ENCODE results near the gene MXD4. TPM values are rescaled to one million over a fixed set of nuclear protein-coding genes. Genes with fewer than 3 reads are reported as not detected.

Gene MXD4
- total and polyA plus RNA-seq, 5 donors from 2014 or later = 34.3 to 121 (median 58.1) TPM

DNA sequence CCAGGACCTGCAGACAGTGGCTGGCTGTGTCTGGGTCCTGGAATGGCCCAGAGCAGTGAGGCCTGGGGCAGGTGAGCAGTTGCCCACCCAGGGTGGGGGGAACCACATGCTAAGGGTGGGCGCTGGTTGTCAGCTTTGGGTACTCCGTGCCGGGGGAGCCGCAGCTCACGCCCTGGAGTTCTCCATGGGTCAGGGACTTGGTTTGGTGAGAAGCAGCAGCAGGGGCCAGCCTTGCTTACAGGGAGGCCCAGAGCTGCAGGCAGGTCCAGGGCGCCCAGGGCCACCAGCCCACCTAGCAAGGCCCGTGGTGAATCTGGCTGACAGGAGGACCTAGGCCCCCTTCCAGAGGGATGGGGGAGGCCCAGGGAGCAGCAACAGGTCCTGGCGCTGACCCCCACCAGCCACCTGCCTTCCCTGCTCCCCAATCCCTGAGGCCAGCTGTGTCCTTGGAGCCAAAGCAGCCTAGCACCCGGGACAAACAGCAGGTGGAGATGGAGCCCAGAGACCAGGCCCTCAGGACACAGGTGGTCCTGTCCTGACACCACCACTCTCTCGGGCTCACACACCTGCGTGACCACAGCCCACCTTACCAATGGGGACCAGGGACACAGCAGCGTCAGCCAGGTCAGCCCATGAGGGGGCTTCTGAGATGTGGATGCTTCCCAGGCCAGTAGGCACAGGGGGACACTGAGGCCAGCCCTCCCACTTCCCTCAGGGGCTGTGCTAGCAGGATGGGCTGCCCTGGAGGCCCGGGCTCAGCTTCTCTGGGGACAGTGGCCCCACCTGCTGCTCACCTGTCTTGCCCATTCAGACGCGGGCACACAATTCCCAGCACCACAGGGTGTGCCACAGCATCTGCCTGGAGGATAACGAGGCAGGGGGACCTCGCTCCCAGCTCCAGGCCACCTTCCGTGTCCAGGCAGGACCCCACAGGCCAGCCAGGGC, 3.5 kb downstream of the MXD4 start:
- no peak overlapping the region for H3K4me3 ChIP-seq (ENCODE audit: low read depth, low read length)
- H3K4me1 ChIP-seq (ENCODE audit: control insufficient read depth, insufficient read depth, low read length, poor library complexity, severe bottlenecking) = peaks cover 31% of the 10 kb centered on the region
- Mint-ChIP-seq H3K27me3 (no peaks in the 10 kb centered on the region), H3K27ac (no peak overlapping the region), H3K9me3 (no peaks in the 10 kb centered on the region), H3K4me1 (peaks cover 0 to 29% (median 2%) of the 10 kb centered on the region in 4 donors), H3K4me3 (peak overlapping the region in 2 of 4 donors; percentile 27 to 38), H3K36me3 (peaks cover 10% of the 10 kb centered on the region)
- H3K9me3 ChIP-seq (ENCODE audit: control insufficient read depth in 2 of 2, low read length in 2 of 2) = no peaks in the 10 kb centered on the region
- peaks cover 43% of the 10 kb centered on the region for H3K36me3 ChIP-seq (ENCODE audit: control insufficient read depth, insufficient read depth, low read length)
- no peak overlapping the region for H3K27ac ChIP-seq (ENCODE audit: insufficient read depth, low read length, poor library complexity, severe bottlenecking)
- no peaks in the 10 kb centered on the region for H3K27me3 ChIP-seq (ENCODE audit: control insufficient read depth, insufficient read depth, low read length)
- ATAC-seq (ENCODE audit: low read depth in 2 of 2) = no peak
- DNase-seq = no peak

DNA sequence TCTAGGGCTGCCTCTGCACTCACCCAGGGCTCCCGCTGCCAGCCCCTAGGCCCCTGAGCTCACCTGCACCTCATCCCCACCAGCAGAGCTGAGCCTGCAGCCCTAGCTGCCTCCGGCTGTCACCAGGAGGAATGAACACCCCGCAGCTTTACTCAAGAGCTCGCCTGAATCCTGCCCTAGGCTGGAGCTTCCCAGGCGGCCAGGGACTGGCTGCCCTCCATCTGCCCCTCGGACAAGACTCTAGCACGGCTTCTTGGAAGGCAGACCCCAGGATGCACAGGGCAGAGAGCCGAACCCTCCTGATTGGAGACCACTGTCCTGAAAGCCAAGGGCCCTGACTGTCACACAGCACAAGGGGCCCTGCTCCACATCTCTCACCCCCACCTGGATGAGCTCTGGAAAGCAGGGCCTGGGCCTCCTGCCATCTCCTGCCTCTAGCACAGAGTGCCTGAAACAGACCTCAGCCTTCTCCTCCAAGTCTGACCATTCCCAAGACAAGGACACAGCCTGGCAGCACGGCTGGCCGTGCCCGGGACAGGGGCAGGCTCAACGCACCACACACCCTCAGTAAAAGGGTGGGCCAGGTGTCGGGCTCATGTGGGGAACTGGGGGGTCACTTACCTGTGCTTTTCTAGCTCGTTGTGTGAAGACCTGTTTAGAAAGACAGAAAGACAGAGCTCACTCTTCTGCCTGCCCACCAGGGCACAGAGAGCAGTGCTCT, 4.4 kb downstream of the MXD4 start:
- DNase-seq = peak in 1 of 3 donors; percentile 1
- Mint-ChIP-seq H3K27ac (peak overlapping the region in 2 of 3 donors; percentile 42 to 48), H3K27me3 (no peaks in the 10 kb centered on the region), H3K36me3 (peaks cover 10% of the 10 kb centered on the region), H3K4me1 (peaks cover 0 to 29% (median 4%) of the 10 kb centered on the region in 4 donors), H3K9me3 (no peaks in the 10 kb centered on the region), H3K4me3 (peak overlapping the region in 1 of 4 donors; percentile 58)
- no peak for ATAC-seq (ENCODE audit: low read depth in 2 of 2)
- Histone ChIP-seq H3K36me3 (ENCODE audit: control insufficient read depth, insufficient read depth, low read length) (peaks cover 46% of the 10 kb centered on the region), H3K9me3 (ENCODE audit: control insufficient read depth in 2 of 2, low read length in 2 of 2) (no peaks in the 10 kb centered on the region), H3K4me3 (ENCODE audit: low read depth, low read length) (no peak overlapping the region), H3K4me1 (ENCODE audit: control insufficient read depth, insufficient read depth, low read length, poor library complexity, severe bottlenecking) (peaks cover 25% of the 10 kb centered on the region), H3K27me3 (ENCODE audit: control insufficient read depth, insufficient read depth, low read length) (no peaks in the 10 kb centered on the region), H3K27ac (ENCODE audit: insufficient read depth, low read length, poor library complexity, severe bottlenecking) (no peak overlapping the region)

DNA sequence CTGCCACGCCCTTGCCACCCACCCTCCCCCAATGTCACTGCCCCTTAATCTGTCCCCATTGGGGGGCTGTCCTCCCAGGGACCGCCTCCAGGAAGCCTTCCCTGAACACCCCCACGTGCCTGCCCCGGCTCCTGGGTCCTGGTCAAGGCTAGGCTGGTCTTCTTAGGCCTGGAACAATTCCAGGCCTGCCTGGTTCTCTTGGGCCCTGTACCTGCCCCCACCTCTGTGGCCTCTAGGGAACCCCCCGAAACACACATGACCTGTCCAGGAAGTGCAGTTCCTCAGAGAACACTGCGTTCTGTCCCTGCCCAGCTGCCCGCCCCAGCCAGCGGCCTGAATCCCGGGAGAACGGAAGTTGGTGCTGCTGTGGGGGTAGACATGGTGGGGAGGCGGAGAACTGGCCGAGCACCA, 5.1 kb downstream of the MXD4 start:
- Mint-ChIP-seq H3K27me3 (no peaks in the 10 kb centered on the region), H3K4me1 (peaks cover 0 to 29% (median 4%) of the 10 kb centered on the region in 4 donors), H3K36me3 (peaks cover 10% of the 10 kb centered on the region), H3K4me3 (peak overlapping the region in 2 of 4 donors; percentile 54 to 58), H3K27ac (peak overlapping the region in 1 of 3 donors; percentile 42), H3K9me3 (no peaks in the 10 kb centered on the region)
- Histone ChIP-seq H3K36me3 (ENCODE audit: control insufficient read depth, insufficient read depth, low read length) (peaks cover 50% of the 10 kb centered on the region), H3K27ac (ENCODE audit: insufficient read depth, low read length, poor library complexity, severe bottlenecking) (no peak overlapping the region), H3K4me3 (ENCODE audit: low read depth, low read length) (no peak overlapping the region), H3K27me3 (ENCODE audit: control insufficient read depth, insufficient read depth, low read length) (no peaks in the 10 kb centered on the region), H3K9me3 (ENCODE audit: control insufficient read depth in 2 of 2, low read length in 2 of 2) (no peaks in the 10 kb centered on the region), H3K4me1 (ENCODE audit: control insufficient read depth, insufficient read depth, low read length, poor library complexity, severe bottlenecking) (peaks cover 24% of the 10 kb centered on the region)
- DNase-seq (no peak), ATAC-seq (ENCODE audit: low read depth in 2 of 2) (no peak)

GRCh38 chr4:2256156-2256731, 5.7 kb downstream of the MXD4 start:
- H3K27ac Mint-ChIP-seq = no peak overlapping the region
- no peak for ATAC-seq (ENCODE audit: low read depth in 2 of 2)
- H3K4me1 ChIP-seq (ENCODE audit: control insufficient read depth, insufficient read depth, low read length, poor library complexity, severe bottlenecking) = peaks cover 24% of the 10 kb centered on the region

DNA sequence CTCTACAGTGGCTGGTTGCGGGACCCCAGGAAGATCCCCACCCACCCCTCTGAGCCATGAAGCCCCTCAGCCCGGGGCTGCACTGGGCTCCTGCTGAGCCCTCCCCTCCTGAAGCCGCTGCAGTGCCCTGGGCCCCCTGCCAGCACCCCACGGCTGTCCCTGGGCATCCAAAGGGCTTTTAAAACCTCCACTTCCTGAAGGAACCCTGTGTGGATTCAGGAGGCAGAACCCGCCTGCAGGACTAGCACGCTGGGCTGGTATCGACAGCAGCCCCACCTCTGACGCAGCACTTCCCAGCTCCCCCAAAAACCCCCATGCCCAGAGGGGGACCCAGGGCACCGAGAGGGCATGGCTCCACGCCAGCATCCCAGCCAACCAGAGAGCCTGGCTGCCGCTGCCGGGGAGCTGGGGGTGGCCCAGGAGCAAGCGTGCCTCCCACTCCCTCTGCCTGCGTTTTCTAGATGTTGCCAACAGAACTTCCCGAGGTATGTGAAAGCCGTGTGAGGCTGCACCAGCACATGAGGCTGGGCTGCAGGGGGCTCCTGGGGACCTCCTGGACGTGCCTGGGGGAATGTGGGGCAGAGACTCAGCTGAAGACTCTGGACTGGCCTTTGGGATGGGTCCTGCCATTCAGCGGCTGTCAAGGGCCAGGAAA, 6.3 kb downstream of the MXD4 start:
- Histone ChIP-seq H3K4me1 (ENCODE audit: control insufficient read depth, insufficient read depth, low read length, poor library complexity, severe bottlenecking) (peaks cover 19% of the 10 kb centered on the region), H3K27ac (ENCODE audit: insufficient read depth, low read length, poor library complexity, severe bottlenecking) (no peak overlapping the region), H3K4me3 (ENCODE audit: low read depth, low read length) (no peak overlapping the region), H3K27me3 (ENCODE audit: control insufficient read depth, insufficient read depth, low read length) (no peaks in the 10 kb centered on the region), H3K9me3 (ENCODE audit: control insufficient read depth in 2 of 2, low read length in 2 of 2) (no peaks in the 10 kb centered on the region), H3K36me3 (ENCODE audit: control insufficient read depth, insufficient read depth, low read length) (peaks cover 59% of the 10 kb centered on the region)
- H3K27me3 Mint-ChIP-seq = no peaks in the 10 kb centered on the region
- peaks cover 0 to 29% (median 4%) of the 10 kb centered on the region in 4 donors for H3K4me1 Mint-ChIP-seq
- ATAC-seq (ENCODE audit: low read depth in 2 of 2) = no peak
- H3K36me3 Mint-ChIP-seq = peaks cover 10% of the 10 kb centered on the region
- peak in 1 of 3 donors; percentile 0 for DNase-seq
- H3K9me3 Mint-ChIP-seq = no peaks in the 10 kb centered on the region
- no peak overlapping the region for H3K4me3 Mint-ChIP-seq
- no peak overlapping the region for H3K27ac Mint-ChIP-seq

More at GRCh38 chr4:2256156-2256731, 5.7 kb downstream of the MXD4 start:
- peaks cover 10% of the 10 kb centered on the region for H3K36me3 Mint-ChIP-seq
- no peaks in the 10 kb centered on the region for H3K9me3 Mint-ChIP-seq
- H3K4me1 Mint-ChIP-seq = peaks cover 0 to 29% (median 4%) of the 10 kb centered on the region in 4 donors
- no peak overlapping the region for H3K4me3 ChIP-seq (ENCODE audit: low read depth, low read length)
- no peak for DNase-seq
- no peaks in the 10 kb centered on the region for H3K9me3 ChIP-seq (ENCODE audit: control insufficient read depth in 2 of 2, low read length in 2 of 2)
- H3K27me3 Mint-ChIP-seq = no peaks in the 10 kb centered on the region
- no peak overlapping the region for H3K27ac ChIP-seq (ENCODE audit: insufficient read depth, low read length, poor library complexity, severe bottlenecking)
- peaks cover 54% of the 10 kb centered on the region for H3K36me3 ChIP-seq (ENCODE audit: control insufficient read depth, insufficient read depth, low read length)
- no peak overlapping the region for H3K4me3 Mint-ChIP-seq
- no peaks in the 10 kb centered on the region for H3K27me3 ChIP-seq (ENCODE audit: control insufficient read depth, insufficient read depth, low read length)

- H3K9me3 ChIP-seq (ENCODE audit: control insufficient read depth in 2 of 2, low read length in 2 of 2) = no peaks in the 10 kb centered on the region
- H3K27me3 Mint-ChIP-seq = no peaks in the 10 kb centered on the region
- DNase-seq (peak in 1 of 3 donors; percentile 0), ATAC-seq (ENCODE audit: low read depth in 2 of 2) (no peak)
- peaks cover 0 to 24% (median 4%) of the 10 kb centered on the region in 4 donors for H3K4me1 Mint-ChIP-seq
- H3K27ac ChIP-seq (ENCODE audit: insufficient read depth, low read length, poor library complexity, severe bottlenecking) = no peak overlapping the region
- peaks cover 10% of the 10 kb centered on the region for H3K36me3 Mint-ChIP-seq
- H3K4me3 Mint-ChIP-seq = peak overlapping the region in 2 of 4 donors; percentile 22 to 31
- H3K4me1 ChIP-seq (ENCODE audit: control insufficient read depth, insufficient read depth, low read length, poor library complexity, severe bottlenecking) = peaks cover 12% of the 10 kb centered on the region
- no peak overlapping the region for H3K4me3 ChIP-seq (ENCODE audit: low read depth, low read length)
- H3K9me3 Mint-ChIP-seq = no peaks in the 10 kb centered on the region
- H3K27ac Mint-ChIP-seq = no peak overlapping the region
- peaks cover 66% of the 10 kb centered on the region for H3K36me3 ChIP-seq (ENCODE audit: control insufficient read depth, insufficient read depth, low read length)
- H3K27me3 ChIP-seq (ENCODE audit: control insufficient read depth, insufficient read depth, low read length) = no peaks in the 10 kb centered on the region
These were observed 7.0 kb downstream of the MXD4 start for GRCh38 chr4:2254665-2255500.
